ENCODE results near the gene ANKRD6.
A peak's percentile ranks its signal among the peaks of the same experiment; 100 is the strongest.

ANKRD6 gene

DNA sequence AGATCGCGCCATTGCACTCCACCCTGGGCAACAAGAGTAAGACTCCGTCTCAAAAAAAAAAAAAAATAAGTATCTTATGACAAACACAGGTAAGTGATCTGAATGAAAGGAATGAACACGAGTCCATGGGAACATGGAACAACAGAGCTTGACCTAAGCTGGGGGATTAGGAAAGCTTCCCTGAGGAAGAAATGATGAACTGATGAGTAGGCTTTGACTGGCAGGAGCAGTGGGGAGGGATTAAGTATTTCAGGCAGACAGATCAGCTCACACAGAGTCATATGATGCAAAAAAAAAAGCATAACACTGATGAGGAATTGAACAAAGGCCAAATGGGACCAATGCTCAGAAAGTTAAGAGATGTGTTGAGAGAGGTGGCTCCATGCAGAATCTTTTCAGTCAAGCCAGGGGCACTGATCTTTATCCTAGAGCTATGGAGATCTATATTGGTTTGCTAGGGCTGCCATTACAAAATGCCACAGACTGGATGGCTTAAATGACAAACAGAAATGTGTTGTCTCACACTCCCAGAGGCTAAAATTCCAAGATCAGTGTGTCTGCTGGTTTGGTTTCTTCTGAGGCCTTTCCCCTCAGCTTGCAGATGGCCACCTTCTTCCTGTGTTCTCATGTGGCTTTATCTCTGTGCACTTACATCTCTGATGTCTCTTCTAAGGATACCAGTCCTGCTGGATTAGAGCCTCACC, 85.6 kb downstream of the ANKRD6 start:
- no peak for DNase-seq

DNA sequence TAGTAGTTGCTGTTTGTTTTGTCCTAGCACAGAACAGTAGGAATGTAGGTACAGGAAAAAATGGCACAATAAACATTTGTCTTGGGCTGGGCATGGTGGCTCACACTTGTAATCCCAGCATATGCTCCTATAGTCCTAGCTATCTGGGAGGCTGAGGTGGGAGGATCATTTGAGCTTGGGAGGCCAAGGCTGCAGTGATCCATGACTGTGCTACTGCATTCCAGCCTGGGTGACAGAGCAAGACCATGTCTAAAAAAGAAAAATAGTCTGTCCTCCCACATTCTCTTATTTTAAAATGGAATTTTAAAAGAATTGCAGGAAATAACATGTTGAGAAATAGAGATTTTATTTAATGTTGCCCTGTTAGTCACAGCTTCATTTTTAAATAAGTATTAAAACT, 87.8 kb downstream of the ANKRD6 start:
- no peak for DNase-seq

- DNase-seq = no peak
Observed at GRCh38 chr6:89522778-89523177, 89.8 kb downstream of the ANKRD6 start.

GRCh38 chr6:89525786-89526562, 93.0 kb downstream of the ANKRD6 start:
- no peak for DNase-seq

DNA sequence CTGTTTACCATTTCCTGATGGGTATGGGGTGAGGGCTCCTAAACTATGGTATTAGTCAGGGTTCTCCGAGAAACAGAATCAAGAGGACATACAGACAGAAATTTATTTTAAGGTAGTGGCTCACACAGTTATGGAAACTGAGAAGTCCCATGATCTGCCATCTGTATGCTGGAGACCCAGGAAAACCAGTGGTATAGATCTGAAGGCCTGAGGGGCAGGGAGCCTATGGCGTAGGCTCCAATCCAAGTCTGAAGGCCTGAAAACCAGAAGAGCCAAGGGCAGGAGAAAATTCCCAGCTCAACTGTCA, 93.6 kb downstream of the ANKRD6 start:
- DNase-seq = no peak

GRCh38 chr6:89527634-89528033, 94.7 kb downstream of the ANKRD6 start:
- no peak for DNase-seq

GRCh38 chr6:89528866-89529265, 95.9 kb downstream of the ANKRD6 start:
- DNase-seq = no peak

GRCh38 chr6:89530982-89531381, 98.0 kb downstream of the ANKRD6 start:
- DNase-seq = no peak

DNA sequence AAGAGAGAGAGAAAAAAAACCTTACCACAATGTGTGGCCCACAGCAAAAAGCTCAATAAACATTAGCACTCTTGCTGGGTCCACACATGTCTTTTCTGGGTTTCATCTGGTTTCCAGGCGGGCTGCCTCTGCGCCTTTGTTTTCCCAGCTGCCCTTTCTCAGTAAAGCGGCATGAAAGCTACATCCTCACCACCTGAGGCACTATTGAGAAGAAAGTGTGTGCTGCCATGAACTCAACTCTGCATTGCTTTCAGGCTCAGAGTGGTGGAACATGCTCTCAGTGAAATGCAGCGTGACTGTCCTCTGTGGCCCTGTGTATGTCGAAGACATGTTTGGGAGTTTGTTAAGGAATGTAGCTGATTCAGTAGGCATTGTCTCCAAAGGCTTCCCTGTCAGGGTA, 103.3 kb downstream of the ANKRD6 start:
- peak; percentile 59 for DNase-seq

GRCh38 chr6:89539779-89540178, 106.8 kb downstream of the ANKRD6 start:
- no peak for DNase-seq

DNA sequence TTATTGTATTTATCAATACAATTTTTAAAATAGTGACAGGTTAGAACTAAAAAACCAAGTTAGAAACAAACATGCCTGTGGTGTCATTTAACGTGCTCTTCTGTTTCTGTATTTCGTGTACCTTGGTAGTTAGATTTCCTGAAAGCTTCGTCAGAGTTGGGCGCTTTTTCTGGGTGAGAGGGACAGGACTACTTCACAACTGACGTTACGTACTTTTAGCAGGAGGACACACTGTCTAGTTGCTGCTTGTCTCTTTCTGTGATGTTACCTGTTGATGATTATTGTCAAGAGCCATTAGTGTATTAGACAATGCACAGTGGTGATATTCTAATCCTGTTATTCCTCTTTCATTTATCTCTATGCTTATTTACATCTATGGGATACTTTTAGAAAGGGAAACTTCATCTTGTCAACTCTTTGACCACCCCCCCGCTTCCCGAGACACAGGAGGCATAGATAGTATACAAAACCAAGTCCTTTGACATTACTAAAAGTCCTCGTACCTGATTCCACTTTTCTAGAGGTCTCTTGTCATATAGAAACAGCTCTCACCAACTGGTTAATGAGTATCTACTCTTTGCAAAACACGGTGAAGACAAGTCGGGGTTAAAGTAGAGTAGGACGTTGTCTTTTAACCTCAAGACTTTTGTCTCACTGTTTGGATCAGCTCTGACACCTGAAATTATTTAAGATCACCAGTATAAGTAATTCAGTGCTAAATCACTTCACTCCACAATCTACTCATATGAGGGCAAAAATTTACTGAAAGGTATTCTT, 109.3 kb downstream of the ANKRD6 start:
- DNase-seq = no peak

DNA sequence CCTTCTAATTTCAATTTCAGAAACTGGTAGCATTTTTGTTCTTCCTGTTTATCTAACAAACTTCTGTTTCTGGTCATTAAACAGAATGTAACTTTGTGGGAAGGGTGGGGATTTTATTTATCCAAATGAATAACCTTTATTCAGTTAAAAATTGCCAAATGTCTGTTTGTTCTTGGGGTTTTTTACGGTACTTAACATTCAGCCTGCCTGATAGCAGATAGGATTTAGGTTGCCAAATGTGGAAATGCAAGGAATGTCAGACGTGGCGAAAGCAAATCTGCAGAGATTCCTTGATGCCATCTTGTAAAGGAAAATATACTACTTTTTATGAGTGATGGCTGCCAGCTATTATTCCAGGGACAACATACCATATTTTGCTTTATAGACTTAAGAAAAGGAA, 109.9 kb downstream of the ANKRD6 start:
- no peak for DNase-seq

DNA sequence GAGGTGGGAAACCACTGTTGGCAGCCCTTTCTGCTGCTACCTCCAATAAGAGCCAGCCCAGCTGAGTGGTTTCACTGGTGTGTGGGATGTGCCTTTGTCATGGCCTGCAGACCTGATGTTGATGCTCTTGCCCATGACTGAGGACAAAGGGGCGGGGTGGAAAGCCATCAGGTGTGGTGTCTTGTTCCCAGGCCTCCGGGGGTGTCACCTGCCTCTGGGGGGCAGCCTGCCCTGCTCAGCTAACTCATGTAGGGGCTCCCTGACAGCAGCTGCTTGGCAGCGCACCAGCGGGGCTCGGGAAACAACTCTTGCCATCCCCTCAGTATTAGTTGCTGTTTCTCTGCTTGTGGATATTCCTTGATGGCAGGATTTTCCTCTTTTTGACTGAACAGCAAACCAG, 114.3 kb downstream of the ANKRD6 start:
- no peak for DNase-seq

DNA sequence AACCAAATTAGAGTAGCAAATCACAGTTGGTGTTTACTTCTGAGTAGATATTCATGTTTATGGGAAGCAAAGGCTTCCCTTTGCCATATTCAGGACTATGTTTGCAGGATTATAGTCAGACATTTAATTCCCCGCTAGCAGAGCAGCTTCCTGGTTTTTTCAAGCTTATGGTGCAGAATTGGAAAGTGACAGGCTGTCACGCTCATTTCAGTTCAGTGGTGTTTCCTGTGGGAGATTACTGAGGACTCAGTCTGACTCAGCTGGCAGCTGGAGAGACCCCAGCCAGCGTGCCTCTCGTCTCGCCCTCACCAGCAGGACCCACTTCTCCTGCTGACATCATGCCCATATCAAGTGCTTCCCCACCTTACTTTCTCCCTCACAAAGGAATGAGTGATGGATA, 120.5 kb downstream of the ANKRD6 start:
- DNase-seq = no peak

- no peak for DNase-seq
Observed at GRCh38 chr6:89554106-89554505, 121.2 kb downstream of the ANKRD6 start.

DNA sequence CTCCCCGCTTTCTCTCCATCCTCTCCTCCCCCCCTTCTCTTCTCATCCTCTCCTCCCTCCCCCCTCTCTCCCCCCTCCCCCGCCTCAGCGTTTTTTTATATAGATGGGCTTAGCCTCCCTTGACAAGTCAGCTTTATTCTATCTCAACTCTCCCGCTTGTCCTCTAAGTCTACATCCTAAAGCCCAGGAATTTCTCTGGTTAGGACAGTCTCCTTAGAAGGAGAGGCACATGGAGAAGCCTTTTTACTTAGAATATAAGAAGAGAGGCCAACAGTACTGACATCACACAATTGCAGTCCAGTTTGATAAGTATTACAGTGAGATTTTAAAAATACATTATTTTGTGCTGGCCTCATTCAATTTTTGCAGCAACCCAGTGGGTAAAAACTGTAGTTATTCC, 122.1 kb downstream of the ANKRD6 start:
- no peak for DNase-seq

DNA sequence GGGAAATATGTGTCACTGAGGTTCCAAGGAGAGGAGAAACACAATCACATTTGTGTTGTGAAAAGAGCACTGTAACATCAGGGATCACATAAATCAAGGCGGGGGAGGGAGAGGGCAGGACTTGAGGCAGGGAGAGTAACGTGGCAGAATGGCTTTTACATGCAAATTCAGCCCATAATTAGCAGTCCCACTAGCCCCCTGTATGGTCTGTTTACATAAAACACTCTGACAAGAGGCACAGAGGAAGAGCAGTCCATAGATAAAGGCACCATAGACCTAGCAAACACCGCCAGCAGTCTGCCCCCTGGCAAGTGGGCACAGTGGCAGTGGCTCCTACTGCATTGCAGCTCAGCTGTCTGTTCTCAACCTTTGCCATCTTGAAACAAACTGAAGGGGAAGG, 122.9 kb downstream of the ANKRD6 start:
- DNase-seq = no peak

DNA sequence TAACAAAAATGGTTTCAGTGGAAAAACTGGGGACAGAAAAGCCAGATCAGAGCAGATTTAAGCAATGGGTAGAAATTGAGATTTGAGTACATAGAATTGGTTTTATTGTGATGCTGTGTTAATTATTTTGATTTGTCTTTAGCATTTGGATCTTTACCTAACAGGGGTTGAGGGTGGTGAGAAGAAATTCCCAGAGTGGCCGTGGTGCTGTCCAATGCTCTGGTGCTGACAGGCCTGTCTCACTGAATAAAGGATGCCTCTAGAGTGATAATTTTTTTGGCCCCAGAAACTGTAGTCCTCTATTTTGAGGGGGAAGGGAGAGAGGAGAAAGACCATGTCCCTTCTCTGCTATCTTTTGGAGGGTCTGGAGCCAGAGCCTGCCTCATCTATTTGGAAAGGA, 126.5 kb downstream of the ANKRD6 start:
- no peak for DNase-seq

- DNase-seq = no peak
Observed at GRCh38 chr6:89562093-89562973, 129.4 kb downstream of the ANKRD6 start.

GRCh38 chr6:89563866-89564265, 130.9 kb downstream of the ANKRD6 start:
- no peak for DNase-seq

- DNase-seq = peak; percentile 58
Observed at GRCh38 chr6:89564752-89565427, 131.9 kb downstream of the ANKRD6 start.

DNA sequence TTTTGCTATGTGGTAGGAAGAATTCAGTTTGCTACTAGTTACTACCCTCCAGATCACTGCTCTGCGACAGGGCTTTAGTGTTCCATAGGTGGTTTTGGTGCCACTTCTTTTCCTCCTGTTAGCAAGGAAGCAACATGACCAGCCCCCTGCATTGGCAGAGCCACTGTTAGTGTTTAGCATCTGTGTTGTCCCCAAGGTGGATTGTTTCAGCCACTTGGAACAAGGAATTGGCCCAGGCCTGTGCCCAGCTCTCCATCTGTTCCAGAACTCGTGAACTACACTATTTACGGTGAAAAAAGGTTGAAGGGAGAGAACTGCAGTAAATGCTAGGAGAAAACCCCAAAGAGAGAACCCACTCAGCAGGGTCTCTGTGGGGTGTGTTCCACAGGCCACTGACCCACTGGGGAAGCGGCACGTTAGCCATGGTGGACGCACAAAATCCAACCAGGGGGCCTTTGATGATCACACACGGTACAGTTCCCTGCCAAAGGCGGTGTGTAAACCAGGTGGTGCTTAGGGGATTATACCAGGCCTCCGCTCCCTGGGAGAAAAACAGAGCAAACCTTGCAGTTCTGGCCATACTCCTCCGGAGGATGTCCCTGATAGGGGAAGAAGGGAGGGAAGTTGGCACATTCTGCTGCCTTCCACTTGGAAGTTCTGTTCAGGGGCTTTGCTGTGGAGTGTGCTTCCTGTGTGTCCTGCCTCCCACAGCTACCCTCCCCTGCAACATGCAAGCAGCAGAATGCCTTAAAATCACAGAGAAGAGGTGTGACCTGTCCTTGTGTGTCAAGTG, 133.3 kb downstream of the ANKRD6 start:
- DNase-seq = no peak
